ENCODE measurements around the gene PTGER2. TPM values are rescaled to one million over a fixed set of nuclear protein-coding genes. Genes with fewer than 3 reads are reported as not detected.

PTGER2 gene
- total RNA-seq, 1 donor from 2014 or later, result 5.3 TPM

GRCh38 chr14:52268279-52269061 is 45.6 kb upstream of the PTGER2 start:
- intact Hi-C loops (cut with DNase I), result no loop called here
- H3K4me1 ChIP-seq, result peaks cover 10% of the 10 kb centered on the region
- peak overlapping the region; percentile 36 for H3K27ac ChIP-seq
- TF ChIP-seq CTCF (IDR thresholded peaks at IDR 0.05), result no peak
- DNase-seq, result no peak
- no peaks in the 10 kb centered on the region for H3K9me3 ChIP-seq
- no peaks in the 10 kb centered on the region for H3K36me3 ChIP-seq
- peak; percentile 39 for ATAC-seq
- peak overlapping the region; percentile 47 for H3K4me3 ChIP-seq
- H3K27me3 ChIP-seq, result peaks cover 27% of the 10 kb centered on the region

GRCh38 chr14:52269100-52269499 is 45.0 kb upstream of the PTGER2 start:
- Histone ChIP-seq H3K9me3 (no peaks in the 10 kb centered on the region), H3K4me1 (peaks cover 10% of the 10 kb centered on the region), H3K36me3 (no peaks in the 10 kb centered on the region), H3K4me3 (peak overlapping the region; percentile 47), H3K27me3 (peaks cover 27% of the 10 kb centered on the region), H3K27ac (peak overlapping the region; percentile 11)
- no peak for TF ChIP-seq CTCF (IDR thresholded peaks at IDR 0.05)
- ATAC-seq, result no peak
- intact Hi-C loops (cut with DNase I), result no loop called here
- DNase-seq, result no peak

GRCh38 chr14:52269982-52270381 is 44.1 kb upstream of the PTGER2 start:
- Histone ChIP-seq H3K4me3 (peak overlapping the region; percentile 47), H3K9me3 (no peaks in the 10 kb centered on the region), H3K27ac (no peak overlapping the region), H3K27me3 (peaks cover 27% of the 10 kb centered on the region), H3K36me3 (no peaks in the 10 kb centered on the region), H3K4me1 (peaks cover 10% of the 10 kb centered on the region)
- intact Hi-C loops (cut with DNase I), result no loop called here
- ATAC-seq, result no peak
- no peak for TF ChIP-seq CTCF (IDR thresholded peaks at IDR 0.05)
- no peak for DNase-seq

GRCh38 chr14:52271538-52271937 is 42.6 kb upstream of the PTGER2 start:
- no peak for TF ChIP-seq CTCF (IDR thresholded peaks at IDR 0.05)
- H3K27me3 ChIP-seq, result peaks cover 27% of the 10 kb centered on the region
- peaks cover 10% of the 10 kb centered on the region for H3K4me1 ChIP-seq
- H3K27ac ChIP-seq, result no peak overlapping the region
- ATAC-seq, result no peak
- H3K9me3 ChIP-seq, result no peaks in the 10 kb centered on the region
- no peaks in the 10 kb centered on the region for H3K36me3 ChIP-seq
- no peak overlapping the region for H3K4me3 ChIP-seq
- no peak for DNase-seq
- intact Hi-C loops (cut with DNase I), result no loop called here

GRCh38 chr14:52272375-52272774 is 41.7 kb upstream of the PTGER2 start:
- Histone ChIP-seq H3K4me3 (no peak overlapping the region), H3K27me3 (peaks cover 24% of the 10 kb centered on the region), H3K27ac (no peak overlapping the region), H3K36me3 (no peaks in the 10 kb centered on the region), H3K9me3 (no peaks in the 10 kb centered on the region), H3K4me1 (peaks cover 2% of the 10 kb centered on the region)
- ATAC-seq (no peak), DNase-seq (no peak)
- TF ChIP-seq CTCF (IDR thresholded peaks at IDR 0.05), result no peak
- intact Hi-C loops (cut with DNase I), result no loop called here

Data from upper lobe of right lung (tissue), 1 donor.